ENCODE data around the gene NDRG2. TPM values are rescaled to one million over a fixed set of nuclear protein-coding genes. Genes with fewer than 3 reads are reported as not detected.
A peak's percentile ranks its signal among the peaks of the same experiment; 100 is the strongest.

The NDRG2 gene
- total RNA-seq, 4 donors from 2014 or later = 152 to 212 (median 183) TPM

GRCh38 chr14:21023817-21024584 is 860 bp downstream of the NDRG2 start:
- peaks cover 8 to 23% of the 10 kb centered on the region in 2 donors for H3K4me1 ChIP-seq
- no peak for DNase-seq
- 32 to 39% methylated on average over 17 of the region's 17 CpGs for WGBS, 2 donors
- intact Hi-C loops (cut with DNase I) = no loop called here
- H3K27ac ChIP-seq = peak overlapping the region; percentile 82 to 94 (median 86)
- H3K9me3 ChIP-seq = no peaks in the 10 kb centered on the region
- H3K4me3 ChIP-seq (replicated peaks in 1 of 3) = peak overlapping the region; percentile 19 to 94 (median 93)
- no peak for TF ChIP-seq CTCF (IDR thresholded peaks at IDR 0.05)
- no peak for TF ChIP-seq POLR2A (IDR thresholded peaks at IDR 0.05)
- H3K36me3 ChIP-seq = peaks cover 5 to 11% of the 10 kb centered on the region in 2 donors
- no peaks in the 10 kb centered on the region for H3K27me3 ChIP-seq

GRCh38 chr14:21023174-21023573 is 1.7 kb downstream of the NDRG2 start:
- Histone ChIP-seq H3K4me1 (peaks cover 8 to 23% of the 10 kb centered on the region in 2 donors), H3K4me3 (replicated peaks in 1 of 3) (peak overlapping the region in 1 of 3 donors; percentile 93), H3K36me3 (peaks cover 11 to 13% of the 10 kb centered on the region in 2 donors), H3K27ac (peak overlapping the region in 2 of 3 donors; percentile 82 to 94), H3K9me3 (no peaks in the 10 kb centered on the region), H3K27me3 (no peaks in the 10 kb centered on the region)
- intact Hi-C loops (cut with DNase I) = no loop called here
- no peak for DNase-seq
- TF ChIP-seq POLR2A (IDR thresholded peaks at IDR 0.05) = no peak
- no peak for TF ChIP-seq CTCF (IDR thresholded peaks at IDR 0.05)
- WGBS, 2 donors = 66 to 75% methylated on average over 7 of the region's 7 CpGs

- WGBS, 2 donors = 82 to 87% methylated on average over 5 of the region's 5 CpGs
- no peaks in the 10 kb centered on the region for H3K9me3 ChIP-seq
- no peak overlapping the region for H3K4me3 ChIP-seq (replicated peaks in 1 of 3)
- no peak for DNase-seq
- H3K27me3 ChIP-seq = no peaks in the 10 kb centered on the region
- peaks cover 8 to 23% of the 10 kb centered on the region in 2 donors for H3K4me1 ChIP-seq
- intact Hi-C loops (cut with DNase I) = no loop called here
- H3K27ac ChIP-seq = peak overlapping the region in 2 of 3 donors; percentile 82 to 94
- TF ChIP-seq POLR2A (IDR thresholded peaks at IDR 0.05) (no peak), CTCF (IDR thresholded peaks at IDR 0.05) (no peak)
- peaks cover 11 to 18% of the 10 kb centered on the region in 2 donors for H3K36me3 ChIP-seq
These were observed 2.2 kb downstream of the NDRG2 start for GRCh38 chr14:21022686-21023085.

- Histone ChIP-seq H3K27me3 (no peaks in the 10 kb centered on the region), H3K27ac (no peak overlapping the region), H3K36me3 (peaks cover 11 to 21% of the 10 kb centered on the region in 2 donors), H3K9me3 (no peaks in the 10 kb centered on the region), H3K4me3 (replicated peaks in 1 of 3) (no peak overlapping the region), H3K4me1 (peaks cover 8 to 18% of the 10 kb centered on the region in 2 donors)
- no peak for TF ChIP-seq POLR2A (IDR thresholded peaks at IDR 0.05)
- no peak for TF ChIP-seq CTCF (IDR thresholded peaks at IDR 0.05)
- 85 to 88% methylated on average over 5 of the region's 5 CpGs for WGBS, 2 donors
- DNase-seq = no peak
- intact Hi-C loops (cut with DNase I) = no loop called here
These were observed 3.8 kb downstream of the NDRG2 start for GRCh38 chr14:21020977-21021545.

- no peak for TF ChIP-seq POLR2A (IDR thresholded peaks at IDR 0.05)
- 73 to 81% methylated on average over 1 of the region's 1 CpG for WGBS, 2 donors
- H3K27ac ChIP-seq = no peak overlapping the region
- no peak overlapping the region for H3K4me3 ChIP-seq (replicated peaks in 1 of 3)
- H3K4me1 ChIP-seq = peaks cover 8 to 13% of the 10 kb centered on the region in 2 donors
- DNase-seq = no peak
- intact Hi-C loops (cut with DNase I) = loop anchor here (5.0 kb wide), 1 partner anchor 73 kb away; no protein-coding TSS in a partner anchor
- H3K9me3 ChIP-seq = no peaks in the 10 kb centered on the region
- H3K36me3 ChIP-seq = peaks cover 11 to 21% of the 10 kb centered on the region in 2 donors
- H3K27me3 ChIP-seq = no peaks in the 10 kb centered on the region
These were observed 5.5 kb downstream of the NDRG2 start for GRCh38 chr14:21019366-21019765.

Measured in thyroid gland (tissue), 4 donors.